Endothelial cell of umbilical vein (primary cell): ENCODE results near the gene RHOG. TPM values are rescaled to one million over a fixed set of nuclear protein-coding genes. Genes with fewer than 3 reads are reported as not detected.

Experiments
- BruUV-seq: library from RNA; stranded (reverse); fragments of 400-500 nt; replicated peaks from 2 replicates; lab custom pipeline; 2021; lab: Mats Ljungman, UMichigan
- CTCF ChIA-PET: fragments of 300-600, 350-600 bp; sonication (Branson Sonifier 250); formaldehyde crosslinking; loops from one replicate; lab custom pipeline; 2021; ENCODE audit warnings: antibody characterized with exemption, inconsistent platforms; lab: Charles Lee
- POLR2A ChIA-PET: fragments of 300-600, 350-600 bp; sonication (Branson Sonifier 250); formaldehyde crosslinking; loops from one replicate; lab custom pipeline; 2021; ENCODE audit warnings: antibody characterized with exemption, inconsistent platforms; lab: Charles Lee
- DNase-seq: peaks from one replicate; pipeline ENCODE4 v3.0.0-alpha.2; 2011; ENCODE audit warnings: low read depth, low spot score
- FAIRE-seq: peaks from 2 replicates; lab custom pipeline; 2011; peaks lifted over from hg19 to GRCh38; lab: Jason Lieb, UNC
- H2AFZ ChIP-seq: 2 replicates; pipeline ENCODE4 v1.6.0; 2012; ENCODE audit warnings: low read depth, low read length, control low read depth, inconsistent platforms
- H3K27ac ChIP-seq: 2 replicates; pipeline ENCODE4 v1.5.1; 2011; ENCODE audit warnings: low read depth, mild to moderate bottlenecking, control low read depth, low read length, moderate library complexity; ENCODE audit not compliant: insufficient read depth
- H3K27me3 ChIP-seq, 2 experiments: 2 replicates each; pipeline versions ENCODE4 v1.6.0 to v1.6.1; 2011; ENCODE audit warnings: low read length in 2 of 2, mixed read lengths in 1 of 2; ENCODE audit not compliant: control insufficient read depth in 2 of 2, insufficient read depth in 2 of 2
- H3K36me3 ChIP-seq, 2 experiments: 2 replicates in 1 of 2; 3 replicates in 1 of 2; pipeline ENCODE4 v1.5.1; 2011; ENCODE audit warnings: low read length in 2 of 2, mild to moderate bottlenecking in 1 of 2, moderate library complexity in 1 of 2; ENCODE audit not compliant: control insufficient read depth in 2 of 2, insufficient read depth in 2 of 2; ENCODE audit errors: extremely low read depth in 1 of 2
- H3K4me1 ChIP-seq: 3 replicates; pipeline ENCODE4 v1.5.1; 2011; ENCODE audit warnings: mild to moderate bottlenecking, low read length; ENCODE audit not compliant: control insufficient read depth, insufficient read depth; ENCODE audit errors: extremely low read depth
- H3K4me2 ChIP-seq: 2 replicates; pipeline ENCODE4 v1.6.1; 2011; ENCODE audit warnings: low read length, control low read depth, mixed read lengths; ENCODE audit not compliant: insufficient read depth
- H3K4me3 ChIP-seq, 3 experiments: fragments of 200-600 bp in 1 of 3; sonication (generic), shearing (Covaris generic) in 1 of 3; replicated peaks in 1 of 3; 2 replicates each; pipeline ENCODE4 v1.5.1; 2011 to 2016; ENCODE audit warnings: control low read depth in 3 of 3, low read length in 3 of 3, mild to moderate bottlenecking in 2 of 3, inconsistent platforms in 1 of 3, low read depth in 1 of 3, moderate library complexity in 1 of 3; ENCODE audit not compliant: insufficient read depth in 1 of 3
- H3K79me2 ChIP-seq: 2 replicates; pipeline ENCODE4 v1.6.0; 2012; ENCODE audit warnings: low read length, inconsistent platforms; ENCODE audit not compliant: control insufficient read depth, insufficient read depth
- H3K9ac ChIP-seq: replicated peaks from 2 replicates; pipeline ENCODE3; 2011; ENCODE audit warnings: low read length, control low read depth; ENCODE audit not compliant: insufficient read depth; ENCODE audit errors: extremely low read depth
- H3K9me1 ChIP-seq: replicated peaks from 3 replicates; pipeline ENCODE4 v1.6.0; 2011; ENCODE audit warnings: mild to moderate bottlenecking, low read length; ENCODE audit not compliant: control insufficient read depth, insufficient read depth; ENCODE audit errors: extremely low read depth
- H3K9me3 ChIP-seq: replicated peaks from 2 replicates; pipeline ENCODE4 v1.5.1; 2012; ENCODE audit warnings: low read length, inconsistent platforms; ENCODE audit not compliant: control insufficient read depth, insufficient read depth
- H4K20me1 ChIP-seq: replicated peaks from 2 replicates; pipeline ENCODE3; 2011; ENCODE audit warnings: mild to moderate bottlenecking, low read length; ENCODE audit not compliant: control insufficient read depth, insufficient read depth; ENCODE audit errors: extremely low read depth
- CTCF ChIP-seq, 2 donors: IDR thresholded peaks; 1 replicate in 1 of 2; 2 replicates in 1 of 2; pipeline ENCODE4 v1.5.1; 2011; ENCODE audit warnings: low read length in 2 of 2, mild to moderate bottlenecking in 2 of 2, moderate library complexity in 2 of 2, control low read depth in 1 of 2, inconsistent platforms in 1 of 2, low read depth in 1 of 2; ENCODE audit not compliant: insufficient read depth in 1 of 2; ENCODE audit errors: extremely low read depth in 1 of 2
- JUN ChIP-seq: IDR thresholded peaks from 2 replicates; pipeline ENCODE4 v1.6.1; 2011; ENCODE audit warnings: borderline replicate concordance, low read depth; ENCODE audit not compliant: insufficient read length, insufficient read depth
- POLR2A ChIP-seq: IDR thresholded peaks from 2 replicates; pipeline ENCODE4 v1.6.1; 2012; ENCODE audit warnings: low read depth, mild to moderate bottlenecking, control low read depth, low read length
- POLR2AphosphoS5 ChIP-seq: IDR thresholded peaks from 2 replicates; pipeline ENCODE4 v1.6.1; 2012; ENCODE audit warnings: low read depth, mild to moderate bottlenecking, control low read depth, low read length, moderate library complexity; ENCODE audit not compliant: insufficient read depth
- dilution Hi-C: fragments of 300-500 bp; cut with MboI; formaldehyde crosslinking; loops from one replicate; pipeline ENCODE4 v1.15.0; 2019; ENCODE audit warnings: low sequenced_read_pairs; ENCODE audit not compliant: extremely low pct_ligation_motif_present
- intact Hi-C: fragments of 100-400 bp; cut with micrococcal nuclease; formaldehyde crosslinking; loops from one replicate; pipeline ENCODE4 v1.10.0; 2022
- polyA plus RNA-seq, 4 experiments: library from polyadenylated mRNA; depleted of rRNA in 3 of 4; stranded (reverse) in 3 of 4; unstranded in 1 of 4; fragments of >200 nt; gene quantifications; 2 replicates each; pipeline versions ENCODE4 v1.2.1 to v1.2.3, GENCODE V29; 2011 to 2012; ENCODE audit warnings: missing spikeins in 1 of 4
- total RNA-seq: library from RNA; stranded (reverse); gene quantifications from 2 replicates; pipeline ENCODE4 v1.2.3, GENCODE V29; 2021
- TF ChIP-seq, protein P1 (sequence below): IDR thresholded peaks from 2 replicates; pipeline ENCODE4 v1.6.1; 2011; ENCODE audit not compliant: insufficient read depth, insufficient read length

Gene RHOG
- total and polyA plus RNA-seq, 2 donors (not counting 3 experiments of a cell fraction or from before 2014, with no cell fraction given), result 69.0 to 119 TPM

- Histone ChIP-seq H3K9ac (peak overlapping the region; percentile 50), H3K9me1 (no peaks in the 10 kb centered on the region), H3K9me3 (no peaks in the 10 kb centered on the region), H3K27me3 (no peaks in the 10 kb centered on the region), H3K4me3 (peak overlapping the region; percentile 3 to 50 (median 31)), H2AFZ (peak overlapping the region; percentile 76), H3K79me2 (peaks cover 37% of the 10 kb centered on the region), H3K27ac (peak overlapping the region; percentile 55), H3K4me2 (peak overlapping the region; percentile 63), H3K36me3 (no peaks in the 10 kb centered on the region), H3K4me1 (peaks cover 29% of the 10 kb centered on the region), H4K20me1 (no peaks in the 10 kb centered on the region)
- FAIRE-seq, result peak; percentile 92
- dilution Hi-C loops, result no loop called here
- TF ChIP-seq CTCF (IDR thresholded peaks at IDR 0.05; ENCODE audit: extremely low read depth in 1 of 2, insufficient read depth in 1 of 2, low read depth in 1 of 2, low read length in 2 of 2) (peak; percentile 72 to 95), POLR2AphosphoS5 (peak; percentile 72), JUN (no peak), POLR2A (peak; percentile 18)
- TF ChIP-seq, protein P1, sequence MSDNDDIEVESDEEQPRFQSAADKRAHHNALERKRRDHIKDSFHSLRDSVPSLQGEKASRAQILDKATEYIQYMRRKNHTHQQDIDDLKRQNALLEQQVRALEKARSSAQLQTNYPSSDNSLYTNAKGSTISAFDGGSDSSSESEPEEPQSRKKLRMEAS, result peak; percentile 78
- intact Hi-C loops, result loop anchor here (1.0 kb wide), 5 partner anchors 13 to 253 kb away; partner anchors contain the start of genes NUP98, PGAP2 and RRM1
- TSS peak; percentile 74 for BruUV-seq
- peak; percentile 91 for DNase-seq
- CTCF ChIA-PET, result interaction anchor here (0.6 to 5.5 kb wide), 36 partner anchors 8 to 388 kb away, joined by 3 to 88 read pairs (median 4); partner anchors contain the start of genes NUP98, PGAP2, RRM1 and STIM1
- POLR2A ChIA-PET, result interaction anchor here (0.6 to 1.3 kb wide), 3 partner anchors 9 to 14 kb away, joined by 3 to 7 read pairs (median 3); partner anchors contain the start of gene STIM1
Observed at GRCh38 chr11:3841426-3842350, 929 bp upstream of the RHOG start.
